Stimulated activated CD4-positive, alpha-beta T cell treated with anti-CD3 and anti-CD28 coated beads, Interleukin-15, amount 100 ng/mL, for 1 hour (primary cell): Measurements from ENCODE around the gene TMEM135.

ENCODE experiments used
- DNase-seq, 2 donors: peaks; one replicate each; pipeline ENCODE4 v3.0.0-alpha.2; 2020; ENCODE audit warnings: low read depth in 1 of 2, low spot score in 1 of 2

The TMEM135 gene

GRCh38 chr11:87299041-87299481 lies 261.3 kb downstream of the TMEM135 start:
- DNase-seq: no peak

- DNase-seq: no peak
These were observed 263.1 kb downstream of the TMEM135 start for GRCh38 chr11:87300640-87301380.

- no peak for DNase-seq
These were observed 264.2 kb downstream of the TMEM135 start for GRCh38 chr11:87301785-87302540.

GRCh38 chr11:87304412-87304811 lies 266.7 kb downstream of the TMEM135 start:
- no peak for DNase-seq

- DNase-seq: no peak
These were observed 268.6 kb downstream of the TMEM135 start for GRCh38 chr11:87306262-87306851.

- no peak for DNase-seq
These were observed 269.4 kb downstream of the TMEM135 start for GRCh38 chr11:87307101-87307500.

- DNase-seq: no peak
These were observed 277.5 kb downstream of the TMEM135 start for GRCh38 chr11:87315229-87315628.

GRCh38 chr11:87316491-87316890 lies 278.8 kb downstream of the TMEM135 start:
- DNase-seq: no peak

- DNase-seq: no peak
These were observed 279.7 kb downstream of the TMEM135 start for GRCh38 chr11:87317441-87317840.

GRCh38 chr11:87320123-87320522 lies 282.4 kb downstream of the TMEM135 start:
- no peak for DNase-seq

GRCh38 chr11:87322568-87322967 lies 284.8 kb downstream of the TMEM135 start:
- no peak for DNase-seq

- no peak for DNase-seq
These were observed 286.2 kb downstream of the TMEM135 start for GRCh38 chr11:87323899-87324298.

- no peak for DNase-seq
These were observed 287.2 kb downstream of the TMEM135 start for GRCh38 chr11:87324817-87325489.

GRCh38 chr11:87325490-87325872 lies 287.7 kb downstream of the TMEM135 start:
- DNase-seq: no peak

GRCh38 chr11:87326594-87326993 lies 288.9 kb downstream of the TMEM135 start:
- no peak for DNase-seq

- DNase-seq: no peak
These were observed 291.4 kb downstream of the TMEM135 start for GRCh38 chr11:87329172-87329571.

GRCh38 chr11:87330187-87330601 lies 292.5 kb downstream of the TMEM135 start:
- no peak for DNase-seq

- DNase-seq: no peak
These were observed 293.5 kb downstream of the TMEM135 start for GRCh38 chr11:87331273-87331672.

GRCh38 chr11:87338046-87338639 lies 300.4 kb downstream of the TMEM135 start:
- no peak for DNase-seq

- no peak for DNase-seq
These were observed 301.7 kb downstream of the TMEM135 start for GRCh38 chr11:87339416-87339815.

- DNase-seq: no peak
These were observed 309.7 kb downstream of the TMEM135 start for GRCh38 chr11:87347441-87347840.
